Measurements from ENCODE around the gene SLC25A1. TPM values are rescaled to one million over a fixed set of nuclear protein-coding genes. Genes with fewer than 3 reads are reported as not detected.

Gene SLC25A1
- total and polyA plus RNA-seq, 2 of the 8 experiments (the other 6 are each of a cell fraction or from before 2014, with no cell fraction given), result 110 to 148 TPM

- DNase-seq (ENCODE audit: low read depth in 1 of 2, low spot score in 2 of 2) (no peak), FAIRE-seq (no peak)
- no peak overlapping the region for H4K8ac ChIP-seq (ENCODE audit: extremely low read depth, insufficient read depth, low read length)
- H3K4me3 ChIP-seq (ENCODE audit: extremely low read depth in 1 of 4, insufficient read depth in 2 of 4, low read depth in 3 of 4, low read length in 4 of 4), result no peak overlapping the region
- no peak overlapping the region for H2BK15ac ChIP-seq (ENCODE audit: low read length)
- H2AFZ ChIP-seq (ENCODE audit: low read length), result no peak overlapping the region
- no peak overlapping the region for H2BK20ac ChIP-seq (ENCODE audit: low read length)
- ChIA-PET POLR2A (ENCODE audit: partially characterized antibody) (interaction anchor here (0.6 to 1.6 kb wide), 3 partner anchors 10 to 19 kb away, joined by 3 to 4 read pairs (median 4); partner anchors contain the start of gene SLC25A1), CTCF (ENCODE audit: partially characterized antibody) (interaction anchor here (0.6 to 1.5 kb wide), 5 partner anchors 8 to 20 kb away, joined by 3 read pairs; partner anchors contain the start of gene SLC25A1)
- no peak overlapping the region for H3K18ac ChIP-seq (ENCODE audit: extremely low read depth, low read length)
- no peaks in the 10 kb centered on the region for H3K79me1 ChIP-seq (ENCODE audit: low read depth, low read length)
- no peak overlapping the region for H2BK5ac ChIP-seq (ENCODE audit: low read depth, low read length)
- no peak overlapping the region for H4K5ac ChIP-seq (ENCODE audit: insufficient read length, low read depth, low read length)
- TF ChIP-seq SP1 (IDR thresholded peaks at IDR 0.05; ENCODE audit: low read depth, low read length) (no peak), CREB1 (IDR thresholded peaks at IDR 0.05) (no peak), FOSL1 (IDR thresholded peaks at IDR 0.05; ENCODE audit: insufficient read depth, low read depth, low read length) (no peak), POU5F1 (IDR thresholded peaks at IDR 0.05; ENCODE audit: low read depth, low read length) (no peak), TBP (IDR thresholded peaks at IDR 0.05; ENCODE audit: low read depth, low read length) (no peak)
- H2BK12ac ChIP-seq (ENCODE audit: low read depth, low read length), result no peak overlapping the region
- no peak overlapping the region for H3K27ac ChIP-seq (ENCODE audit: low read depth, low read length)
- H2BK120ac ChIP-seq (replicated peaks; ENCODE audit: low read depth, low read length), result no peak overlapping the region
- H4K20me1 ChIP-seq (replicated peaks in 1 of 2; ENCODE audit: control insufficient read depth in 1 of 2, insufficient read depth in 2 of 2, low read length in 2 of 2), result peaks cover 0 to 1% of the 10 kb centered on the region in 2 experiments
- peaks cover 0 to 4% (median 0%) of the 10 kb centered on the region in 4 experiments; a peak in 1 of 7 replicates for H3K4me1 ChIP-seq (replicated peaks in 1 of 4; ENCODE audit: control insufficient read depth in 3 of 4, insufficient read depth in 4 of 4, low read length in 3 of 4)
- peaks cover 0 to 21% (median 3%) of the 10 kb centered on the region in 4 experiments; a peak in 4 of 8 replicates for H3K36me3 ChIP-seq (ENCODE audit: control insufficient read depth in 2 of 4, insufficient read depth in 4 of 4, low read length in 3 of 4)
- H3K4ac ChIP-seq (replicated peaks; ENCODE audit: insufficient read length, low read depth, low read length), result no peak overlapping the region
- no peak overlapping the region for H3K56ac ChIP-seq (replicated peaks; ENCODE audit: insufficient read length, low read depth, low read length)
- no peak overlapping the region for H3K9ac ChIP-seq (replicated peaks in 1 of 4; ENCODE audit: extremely low read depth in 1 of 4, low read depth in 3 of 4, low read length in 3 of 4)
- no peaks in the 10 kb centered on the region for H3K9me3 ChIP-seq (ENCODE audit: insufficient read depth in 2 of 2, low read depth in 1 of 2, low read length in 1 of 2)
- no peak overlapping the region for H4K91ac ChIP-seq (replicated peaks; ENCODE audit: insufficient read length, low read length)
- no peak overlapping the region for H3K14ac ChIP-seq (ENCODE audit: insufficient read length)
- H3K27me3 ChIP-seq (replicated peaks in 1 of 4; ENCODE audit: control insufficient read depth in 3 of 4, extremely low read depth in 1 of 4, insufficient read depth in 3 of 4, low read length in 3 of 4), result no peaks in the 10 kb centered on the region
- H3K79me2 ChIP-seq (ENCODE audit: control insufficient read depth in 1 of 2, insufficient read depth in 2 of 2, low read length in 2 of 2), result no peaks in the 10 kb centered on the region
- 86% methylated on average over 10 of the region's 10 CpGs; no CpG with 5 or more reads in 1 of the 2 experiments for WGBS, 2 experiments (ENCODE audit: extremely low coverage in 1 of 2, insufficient coverage in 1 of 2, insufficient read length in 1 of 2, insufficient replicate concordance in 2 of 2, low coverage in 1 of 2, low lambda C conversion rate in 2 of 2, missing lambda C conversion rate in 1 of 2)
- no peaks in the 10 kb centered on the region for H3K23me2 ChIP-seq (ENCODE audit: low read depth, low read length)
- H3K4me2 ChIP-seq (ENCODE audit: insufficient read depth in 1 of 2, low read depth in 2 of 2, low read length in 2 of 2), result no peak overlapping the region
- no peak overlapping the region for H2AK5ac ChIP-seq (ENCODE audit: low read depth, low read length)
- no peak overlapping the region for H3K23ac ChIP-seq (ENCODE audit: insufficient read length)
These were observed 19.7 kb upstream of the SLC25A1 start for GRCh38 chr22:19197997-19198865.

Measured in H1 (cell line).